T-helper 2 cell treated with Interferon-gamma antibody and Interleukin-4, amounts not matched to agents 5 μg/mL and 100 μg/mL, for 36 hours (primary cell): ENCODE measurements around the gene ANXA3.
"Not testable (repeated sequence)": the region's sequence is repeated elsewhere in the genome, so short reads cannot be mapped to it uniquely, and the experiment has no call there.

Experiments
- DNase-seq: peaks from one replicate; pipeline ENCODE4 v3.0.0; 2021; ENCODE audit warnings: low spot score
- H3K27ac Mint-ChIP-seq: one replicate; pipeline ENCODE4 v1.8.0; 2021; ENCODE audit warnings: mild to moderate bottlenecking, mixed read lengths
- H3K27me3 Mint-ChIP-seq: one replicate; pipeline ENCODE4 v1.8.0; 2021; ENCODE audit warnings: low read depth, mixed read lengths
- H3K36me3 Mint-ChIP-seq: one replicate; pipeline ENCODE4 v1.8.0; 2021; ENCODE audit warnings: low read depth, mixed read lengths
- H3K4me1 Mint-ChIP-seq: one replicate; pipeline ENCODE4 v1.8.0; 2021; ENCODE audit warnings: low read depth, mixed read lengths
- H3K4me3 Mint-ChIP-seq: one replicate; pipeline ENCODE4 v1.8.0; 2022; ENCODE audit warnings: mild to moderate bottlenecking, moderate library complexity, mixed read lengths
- H3K9me3 Mint-ChIP-seq: one replicate; pipeline ENCODE4 v1.8.0; 2021; ENCODE audit warnings: mixed read lengths

The ANXA3 gene

DNA sequence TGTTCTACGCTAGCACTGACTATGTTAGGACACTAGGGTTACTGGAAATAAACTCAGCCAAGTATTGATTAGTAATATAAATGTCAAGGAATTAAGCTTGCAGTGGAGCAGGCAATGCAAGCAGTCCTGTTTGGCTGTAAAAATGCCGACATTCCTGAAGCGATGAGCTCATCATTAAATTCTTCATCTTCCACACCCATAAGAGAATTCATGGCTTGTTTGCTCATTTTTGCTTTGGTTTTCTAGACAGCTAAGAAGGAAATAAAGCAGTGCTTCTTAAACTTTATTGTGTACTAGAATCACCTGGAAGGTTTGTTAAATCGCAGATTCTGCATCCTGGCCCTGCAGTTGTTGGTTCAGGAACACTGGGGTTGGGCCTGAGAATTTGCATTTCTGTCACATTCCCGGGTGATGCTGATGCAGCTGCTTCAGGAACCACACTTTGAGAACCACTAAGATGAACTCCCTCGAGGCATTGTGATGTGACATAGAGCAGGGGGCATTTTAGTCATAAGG, 17.8 kb downstream of the ANXA3 start:
- Mint-ChIP-seq H3K4me1 (no peaks in the 10 kb centered on the region), H3K4me3 (no peak overlapping the region), H3K27ac (no peak overlapping the region), H3K36me3 (no peaks in the 10 kb centered on the region), H3K27me3 (peaks cover 16% of the 10 kb centered on the region), H3K9me3 (no peaks in the 10 kb centered on the region)
- no peak for DNase-seq

DNA sequence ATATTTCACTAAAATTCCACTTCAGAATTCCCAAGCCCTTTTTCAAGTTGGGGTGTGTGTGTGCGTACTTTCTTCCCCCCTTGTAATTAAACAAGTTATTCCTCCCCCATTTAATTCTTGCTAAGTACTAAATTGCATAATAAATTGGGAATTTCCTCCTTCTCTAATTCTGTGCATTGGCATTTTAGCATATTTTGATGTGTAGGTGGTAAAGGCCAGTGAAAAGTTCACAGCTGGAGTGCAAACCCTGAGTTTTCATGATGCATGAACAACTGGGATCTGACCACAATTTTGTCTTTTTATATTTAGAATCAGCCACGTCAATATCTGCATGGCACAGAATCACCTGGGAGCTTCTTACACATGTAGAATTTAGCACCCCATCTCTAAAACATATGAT, 18.5 kb downstream of the ANXA3 start:
- peaks cover 17% of the 10 kb centered on the region for H3K27me3 Mint-ChIP-seq
- H3K4me1 Mint-ChIP-seq: no peaks in the 10 kb centered on the region
- H3K9me3 Mint-ChIP-seq: no peaks in the 10 kb centered on the region
- no peaks in the 10 kb centered on the region for H3K36me3 Mint-ChIP-seq
- DNase-seq: no peak
- H3K27ac Mint-ChIP-seq: no peak overlapping the region
- no peak overlapping the region for H3K4me3 Mint-ChIP-seq

GRCh38 chr4:78571804-78572203, 20.2 kb downstream of the ANXA3 start:
- no peaks in the 10 kb centered on the region for H3K36me3 Mint-ChIP-seq
- DNase-seq: no peak

GRCh38 chr4:78578674-78579425, 27.3 kb downstream of the ANXA3 start:
- Mint-ChIP-seq H3K4me3 (no peak overlapping the region), H3K36me3 (no peaks in the 10 kb centered on the region), H3K27me3 (peaks cover 10% of the 10 kb centered on the region), H3K27ac (no peak overlapping the region), H3K9me3 (no peaks in the 10 kb centered on the region), H3K4me1 (no peaks in the 10 kb centered on the region)
- DNase-seq: no peak

More at GRCh38 chr4:78571804-78572203, 20.2 kb downstream of the ANXA3 start:
- Mint-ChIP-seq H3K4me3 (no peak overlapping the region), H3K4me1 (no peaks in the 10 kb centered on the region), H3K27ac (no peak overlapping the region), H3K27me3 (peaks cover 17% of the 10 kb centered on the region), H3K9me3 (no peaks in the 10 kb centered on the region)

- no peak for DNase-seq
- Mint-ChIP-seq H3K4me3 (no peak overlapping the region), H3K27me3 (peaks cover 7% of the 10 kb centered on the region), H3K36me3 (no peaks in the 10 kb centered on the region), H3K4me1 (peaks cover 2% of the 10 kb centered on the region), H3K9me3 (no peaks in the 10 kb centered on the region), H3K27ac (no peak overlapping the region)
Measured at GRCh38 chr4:78581618-78582017, 30.0 kb downstream of the ANXA3 start.

DNA sequence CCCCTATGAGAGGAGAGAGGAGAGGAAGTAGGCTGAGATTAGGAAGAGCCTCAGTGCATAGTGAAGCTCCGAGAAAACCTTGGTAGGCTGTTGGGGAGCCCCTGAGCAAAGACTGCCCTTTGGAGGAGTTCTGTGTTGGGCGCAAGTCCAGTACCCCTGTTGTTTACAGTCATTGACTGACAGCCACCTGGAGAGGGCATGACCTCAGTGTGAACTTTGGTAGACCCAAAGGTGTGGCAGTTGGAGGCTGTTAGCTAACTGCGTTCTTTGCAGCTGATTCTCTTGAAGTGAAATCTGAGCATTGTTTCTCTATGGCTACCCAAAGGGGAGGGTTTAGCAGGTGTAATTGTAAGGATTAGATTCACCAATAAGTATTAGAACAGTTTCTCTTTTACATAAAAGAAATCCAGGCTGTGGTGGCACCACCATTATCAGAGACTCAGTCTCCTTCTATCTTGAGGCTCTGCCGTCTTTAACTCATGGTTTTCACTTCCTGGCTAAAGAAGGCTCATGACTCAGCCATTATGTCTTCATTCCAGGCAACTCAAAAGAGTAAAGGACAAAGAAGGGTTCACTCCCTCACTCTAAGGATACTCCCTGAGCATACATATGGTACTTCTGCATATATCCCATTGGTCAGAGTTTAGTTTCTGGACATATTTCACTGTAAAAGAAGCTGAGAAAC, 33.4 kb downstream of the ANXA3 start:
- H3K4me1 Mint-ChIP-seq: peaks cover 2% of the 10 kb centered on the region
- no peaks in the 10 kb centered on the region for H3K36me3 Mint-ChIP-seq
- H3K27me3 Mint-ChIP-seq: peaks cover 18% of the 10 kb centered on the region
- H3K9me3 Mint-ChIP-seq: no peaks in the 10 kb centered on the region
- H3K4me3 Mint-ChIP-seq: no peak overlapping the region
- no peak for DNase-seq
- no peak overlapping the region for H3K27ac Mint-ChIP-seq

DNA sequence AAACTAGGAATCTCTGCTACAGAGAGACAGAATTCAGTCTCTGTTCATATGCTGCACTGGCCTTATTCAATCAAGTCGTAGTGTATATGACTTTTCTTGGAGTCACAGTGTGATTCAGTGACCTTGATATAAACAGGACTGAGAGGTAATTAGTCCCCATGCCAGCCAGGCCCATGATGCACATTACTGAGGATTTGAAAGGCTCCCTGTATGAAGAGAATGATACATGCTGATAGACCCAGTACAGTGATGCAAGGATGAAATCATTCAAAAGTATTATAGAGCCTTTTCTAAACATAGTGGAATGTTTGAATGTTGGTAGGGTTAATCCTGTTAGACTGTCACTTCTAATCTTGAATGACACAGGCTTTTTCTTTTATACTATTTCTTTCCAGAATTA, 34.1 kb downstream of the ANXA3 start:
- Mint-ChIP-seq H3K27me3 (peaks cover 19% of the 10 kb centered on the region), H3K27ac (no peak overlapping the region), H3K4me1 (peaks cover 2% of the 10 kb centered on the region), H3K36me3 (no peaks in the 10 kb centered on the region), H3K4me3 (no peak overlapping the region), H3K9me3 (no peaks in the 10 kb centered on the region)
- no peak for DNase-seq

- H3K36me3 Mint-ChIP-seq: no peaks in the 10 kb centered on the region
- H3K27ac Mint-ChIP-seq: no peak overlapping the region
- no peak for DNase-seq
- H3K9me3 Mint-ChIP-seq: no peaks in the 10 kb centered on the region
- H3K4me1 Mint-ChIP-seq: peaks cover 2% of the 10 kb centered on the region
- peaks cover 12% of the 10 kb centered on the region for H3K27me3 Mint-ChIP-seq
- no peak overlapping the region for H3K4me3 Mint-ChIP-seq
Measured at GRCh38 chr4:78588894-78589545, 37.5 kb downstream of the ANXA3 start.

DNA sequence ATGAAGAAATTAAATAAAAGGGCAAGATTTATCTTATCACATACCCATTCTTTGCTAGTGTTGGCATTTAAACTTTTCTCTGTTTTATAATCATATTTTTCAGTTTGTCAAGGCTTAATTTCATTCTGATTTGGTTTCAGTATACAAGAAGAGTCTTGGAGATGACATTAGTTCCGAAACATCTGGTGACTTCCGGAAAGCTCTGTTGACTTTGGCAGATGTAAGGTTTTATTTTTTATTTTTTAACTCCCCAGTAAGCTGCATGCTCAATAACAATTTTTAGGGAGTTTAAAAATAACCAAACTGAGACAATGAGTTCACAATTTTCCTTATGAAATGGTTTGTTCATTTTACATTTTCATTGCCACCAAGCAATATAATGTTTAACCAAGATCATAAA, 39.8 kb downstream of the ANXA3 start:
- Mint-ChIP-seq H3K36me3 (no peaks in the 10 kb centered on the region), H3K27me3 (peaks cover 14% of the 10 kb centered on the region), H3K27ac (no peak overlapping the region), H3K9me3 (no peaks in the 10 kb centered on the region), H3K4me3 (no peak overlapping the region), H3K4me1 (no peaks in the 10 kb centered on the region)
- no peak for DNase-seq

- Mint-ChIP-seq H3K4me1 (no peaks in the 10 kb centered on the region), H3K36me3 (no peaks in the 10 kb centered on the region), H3K27ac (no peak overlapping the region), H3K27me3 (peaks cover 14% of the 10 kb centered on the region), H3K9me3 (no peaks in the 10 kb centered on the region), H3K4me3 (no peak overlapping the region)
- DNase-seq: no peak
Measured at GRCh38 chr4:78592088-78592783, 40.7 kb downstream of the ANXA3 start.

DNA sequence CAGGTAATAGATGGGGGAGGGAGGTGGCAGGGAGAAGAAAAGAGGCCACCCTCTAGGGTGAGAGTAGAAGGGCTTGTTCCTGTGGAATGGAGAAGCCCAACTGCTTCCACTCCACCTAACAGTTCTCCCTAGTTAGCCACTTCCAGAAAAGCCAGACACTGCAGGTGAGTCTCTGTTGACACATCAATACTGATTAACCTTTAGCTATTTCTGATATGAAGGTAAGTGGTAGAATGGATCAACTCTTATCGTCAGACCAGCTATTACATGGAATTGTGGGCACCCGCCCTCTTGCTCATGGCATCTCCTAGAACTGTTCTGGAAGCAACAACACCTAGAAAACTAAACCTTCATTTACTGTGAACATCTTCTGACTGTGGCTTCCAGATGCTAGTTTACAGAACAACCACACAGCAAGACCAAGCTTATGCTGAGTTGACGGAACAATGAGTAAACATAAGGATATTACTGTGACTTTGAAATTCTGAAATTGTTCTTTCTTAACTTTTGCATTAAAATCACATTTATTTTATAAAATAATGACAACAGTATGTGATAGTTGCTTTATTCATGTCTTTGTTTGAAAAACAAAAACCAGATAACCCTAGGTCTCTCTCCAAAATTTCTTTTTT, 44.7 kb downstream of the ANXA3 start:
- Mint-ChIP-seq H3K4me1 (no peaks in the 10 kb centered on the region), H3K9me3 (no peaks in the 10 kb centered on the region), H3K27ac (no peak overlapping the region), H3K36me3 (no peaks in the 10 kb centered on the region), H3K27me3 (peaks cover 9% of the 10 kb centered on the region), H3K4me3 (no peak overlapping the region)
- DNase-seq: no peak

- not testable (repeated sequence) for DNase-seq, H3K4me3 Mint-ChIP-seq, H3K9me3 Mint-ChIP-seq, H3K4me1 Mint-ChIP-seq, H3K36me3 Mint-ChIP-seq, H3K27ac Mint-ChIP-seq
- peaks cover 18% of the 10 kb centered on the region for H3K27me3 Mint-ChIP-seq
Measured at GRCh38 chr4:78598431-78598830, 46.9 kb downstream of the ANXA3 start.

DNA sequence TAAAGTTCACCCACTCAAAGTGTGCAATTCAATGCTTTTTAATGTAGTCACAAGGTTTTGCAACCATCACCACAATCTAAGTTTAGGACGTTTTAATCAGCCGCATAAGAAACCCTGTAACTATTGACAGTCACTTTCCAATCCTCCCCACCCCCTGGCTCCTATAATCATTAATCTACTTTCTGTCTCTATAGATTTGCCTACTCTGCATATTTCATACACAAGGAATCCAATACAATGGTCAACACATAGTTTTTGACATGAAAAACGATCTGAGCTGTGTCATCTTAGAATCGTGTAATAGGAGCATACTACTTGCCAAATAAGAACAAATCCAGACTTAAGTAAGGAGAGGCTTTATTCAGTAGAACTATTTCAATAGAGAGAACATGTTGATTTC, 47.6 kb downstream of the ANXA3 start:
- no peaks in the 10 kb centered on the region for H3K36me3 Mint-ChIP-seq
- H3K27ac Mint-ChIP-seq: no peak overlapping the region
- no peak overlapping the region for H3K4me3 Mint-ChIP-seq
- peaks cover 20% of the 10 kb centered on the region for H3K27me3 Mint-ChIP-seq
- H3K9me3 Mint-ChIP-seq: no peaks in the 10 kb centered on the region
- DNase-seq: no peak
- peaks cover 4% of the 10 kb centered on the region for H3K4me1 Mint-ChIP-seq
